Fibroblast of villous mesenchyme (primary cell): ENCODE data around the gene VASP. TPM values are rescaled to one million over a fixed set of nuclear protein-coding genes. Genes with fewer than 3 reads are reported as not detected.

ENCODE experiments used
- DNase-seq: peaks from one replicate; pipeline ENCODE4 v3.0.0-alpha.2; 2010; ENCODE audit warnings: low read depth
- H3K4me3 ChIP-seq: 2 replicates; pipeline ENCODE4 v1.5.1; 2011; ENCODE audit warnings: low read depth, mild to moderate bottlenecking, low read length
- total RNA-seq: library from RNA; depleted of rRNA; stranded (reverse); fragments of >200 nt; gene quantifications from 2 replicates; pipeline ENCODE4 v1.2.3, GENCODE V29; 2012
- TF ChIP-seq, protein P1 (sequence below): IDR thresholded peaks from 2 replicates; pipeline ENCODE4 v1.5.1; 2012; ENCODE audit warnings: low read depth, mild to moderate bottlenecking, low read length; ENCODE audit not compliant: insufficient read depth

The VASP gene
- total RNA-seq, 1 donor: 158 TPM

GRCh38 chr19:45492137-45492626, 15.1 kb upstream of the VASP start:
- TF ChIP-seq, protein P1, sequence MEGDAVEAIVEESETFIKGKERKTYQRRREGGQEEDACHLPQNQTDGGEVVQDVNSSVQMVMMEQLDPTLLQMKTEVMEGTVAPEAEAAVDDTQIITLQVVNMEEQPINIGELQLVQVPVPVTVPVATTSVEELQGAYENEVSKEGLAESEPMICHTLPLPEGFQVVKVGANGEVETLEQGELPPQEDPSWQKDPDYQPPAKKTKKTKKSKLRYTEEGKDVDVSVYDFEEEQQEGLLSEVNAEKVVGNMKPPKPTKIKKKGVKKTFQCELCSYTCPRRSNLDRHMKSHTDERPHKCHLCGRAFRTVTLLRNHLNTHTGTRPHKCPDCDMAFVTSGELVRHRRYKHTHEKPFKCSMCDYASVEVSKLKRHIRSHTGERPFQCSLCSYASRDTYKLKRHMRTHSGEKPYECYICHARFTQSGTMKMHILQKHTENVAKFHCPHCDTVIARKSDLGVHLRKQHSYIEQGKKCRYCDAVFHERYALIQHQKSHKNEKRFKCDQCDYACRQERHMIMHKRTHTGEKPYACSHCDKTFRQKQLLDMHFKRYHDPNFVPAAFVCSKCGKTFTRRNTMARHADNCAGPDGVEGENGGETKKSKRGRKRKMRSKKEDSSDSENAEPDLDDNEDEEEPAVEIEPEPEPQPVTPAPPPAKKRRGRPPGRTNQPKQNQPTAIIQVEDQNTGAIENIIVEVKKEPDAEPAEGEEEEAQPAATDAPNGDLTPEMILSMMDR: no peak
- no peak for DNase-seq
- peak overlapping the region; percentile 86 for H3K4me3 ChIP-seq

DNA sequence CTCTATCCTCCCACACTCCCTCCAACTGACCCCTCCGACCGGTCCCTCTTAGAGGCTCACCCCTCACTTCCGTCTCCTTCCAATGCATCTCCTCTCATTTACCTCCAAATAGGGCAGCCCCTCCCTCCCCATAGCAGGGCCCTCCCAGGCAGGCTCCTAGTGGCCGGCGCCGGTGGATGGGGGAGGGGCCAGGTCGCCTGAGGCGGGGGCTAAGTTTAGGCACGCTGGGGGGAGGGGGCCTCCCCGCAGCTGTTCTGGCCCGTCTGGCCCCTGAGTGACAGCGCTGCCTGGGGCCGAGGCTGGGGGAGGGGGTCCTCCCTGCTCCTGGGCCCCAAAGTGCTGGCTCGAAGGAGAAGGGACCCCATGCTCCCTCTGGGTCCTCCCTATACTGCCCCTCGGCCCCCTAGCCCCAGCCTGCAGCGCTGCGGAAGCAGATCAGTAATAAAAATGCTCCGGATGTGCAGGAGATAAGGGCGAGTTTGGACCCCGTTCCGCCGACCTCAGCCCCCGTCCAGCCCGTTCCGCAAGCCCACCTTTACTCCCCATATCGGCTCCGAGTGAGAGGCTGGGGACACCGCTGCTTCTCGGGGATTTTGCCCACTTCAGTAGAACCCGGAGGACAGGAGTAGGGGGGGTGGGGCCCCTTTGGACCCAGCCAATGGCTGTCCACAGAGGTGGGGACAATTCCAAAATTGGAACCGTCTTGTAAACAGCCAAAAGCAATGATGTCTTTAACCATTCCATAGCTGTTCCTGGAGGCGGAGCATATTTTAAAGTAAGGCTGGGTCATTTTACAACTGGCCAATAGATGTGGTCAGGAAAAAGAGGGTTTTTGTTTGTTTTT, 14.4 kb upstream of the VASP start:
- TF ChIP-seq, protein P1: no peak
- H3K4me3 ChIP-seq: peak overlapping the region; percentile 86
- peak; percentile 91 for DNase-seq

GRCh38 chr19:45494261-45494916, 12.9 kb upstream of the VASP start:
- no peak overlapping the region for H3K4me3 ChIP-seq
- DNase-seq: no peak
- TF ChIP-seq, protein P1: no peak

- TF ChIP-seq, protein P1: no peak
- no peak for DNase-seq
- no peak overlapping the region for H3K4me3 ChIP-seq
Observed at GRCh38 chr19:45495178-45495577, 12.1 kb upstream of the VASP start.

GRCh38 chr19:45496349-45496953, 10.8 kb upstream of the VASP start:
- DNase-seq: no peak
- TF ChIP-seq, protein P1: no peak
- peak overlapping the region; percentile 76 for H3K4me3 ChIP-seq

DNA sequence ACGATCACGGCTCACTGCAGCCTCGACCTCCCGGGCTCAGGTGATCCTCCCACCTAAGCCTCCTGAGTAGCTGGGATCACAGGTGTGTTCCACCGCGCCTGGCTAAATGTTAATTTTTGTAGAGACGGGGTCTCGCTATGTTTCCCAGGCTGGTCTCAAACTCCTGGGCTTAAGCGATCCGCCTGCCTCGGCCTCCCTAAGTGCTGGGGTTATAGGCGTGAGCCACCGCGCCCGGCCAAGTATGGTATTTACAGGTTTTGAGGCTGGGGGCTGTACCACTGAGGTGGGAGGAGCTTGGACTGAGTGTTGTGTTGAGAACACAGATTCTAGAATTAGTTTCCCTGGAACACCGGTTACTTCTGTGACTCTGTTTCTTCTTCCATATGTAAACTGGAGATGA, 9.5 kb upstream of the VASP start:
- no peak for DNase-seq
- H3K4me3 ChIP-seq: no peak overlapping the region
- TF ChIP-seq, protein P1: no peak
